HG02571 (cell line): ENCODE data around the gene LCOR.
"Not testable (repeated sequence)": the region's sequence is repeated elsewhere in the genome, so short reads cannot be mapped to it uniquely, and the experiment has no call there.

Source experiments
- ATAC-seq: cut with Tn5 transposase; IDR thresholded peaks from one replicate; pipeline ENCODE4 v1.9.1; 2021; ENCODE audit warnings: mild to moderate bottlenecking, moderate library complexity; ENCODE audit not compliant: unreplicated experiment

Gene LCOR

GRCh38 chr10:96924861-96925260 is 92.8 kb downstream of the LCOR start:
- ATAC-seq: no peak

GRCh38 chr10:96930469-96930868 is 98.4 kb downstream of the LCOR start:
- ATAC-seq: no peak

DNA sequence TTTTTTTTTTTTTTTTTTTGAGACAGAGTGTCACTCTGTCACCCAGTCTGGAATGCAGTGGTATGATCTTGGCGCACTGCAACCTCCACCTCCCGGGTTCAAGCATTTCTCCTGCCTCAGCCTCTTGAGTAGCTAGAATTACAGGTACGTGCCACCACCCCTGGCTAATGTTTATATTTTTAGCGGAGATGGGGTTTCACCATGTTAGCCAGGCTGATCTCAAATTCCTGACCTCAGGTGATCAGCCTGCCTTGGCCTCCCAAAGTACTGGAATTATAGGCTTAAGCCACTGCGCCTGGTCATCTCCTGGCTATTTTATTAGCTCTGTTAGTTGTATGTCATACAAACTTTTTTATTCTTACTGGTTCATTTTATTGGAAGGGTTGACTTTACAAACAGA is 103.0 kb downstream of the LCOR start:
- no peak for ATAC-seq

GRCh38 chr10:96935810-96936209 is 103.7 kb downstream of the LCOR start:
- no peak for ATAC-seq

DNA sequence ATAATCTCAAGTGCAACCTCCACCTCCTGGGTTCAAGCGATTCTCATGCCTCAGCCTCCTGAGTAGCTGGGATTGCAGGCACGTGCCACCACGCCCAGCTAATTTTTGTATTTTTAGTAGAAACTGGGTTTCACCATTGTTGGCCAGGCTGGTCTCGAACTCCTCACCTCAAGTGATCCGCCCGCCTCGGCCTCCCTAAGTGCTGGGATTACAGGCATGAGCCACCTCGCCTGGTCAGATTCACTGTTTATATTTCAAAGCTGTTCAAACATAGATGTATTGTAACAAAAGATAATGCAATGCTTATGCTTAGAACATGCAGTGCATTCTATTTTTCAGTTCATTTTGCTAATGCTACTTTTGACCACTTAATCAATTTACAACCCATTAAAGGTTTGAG is 111.1 kb downstream of the LCOR start:
- ATAC-seq: not testable (repeated sequence)

- no peak for ATAC-seq
These were observed 114.9 kb downstream of the LCOR start for GRCh38 chr10:96947036-96947435.

- no peak for ATAC-seq
These were observed 117.1 kb downstream of the LCOR start for GRCh38 chr10:96949039-96949683.

DNA sequence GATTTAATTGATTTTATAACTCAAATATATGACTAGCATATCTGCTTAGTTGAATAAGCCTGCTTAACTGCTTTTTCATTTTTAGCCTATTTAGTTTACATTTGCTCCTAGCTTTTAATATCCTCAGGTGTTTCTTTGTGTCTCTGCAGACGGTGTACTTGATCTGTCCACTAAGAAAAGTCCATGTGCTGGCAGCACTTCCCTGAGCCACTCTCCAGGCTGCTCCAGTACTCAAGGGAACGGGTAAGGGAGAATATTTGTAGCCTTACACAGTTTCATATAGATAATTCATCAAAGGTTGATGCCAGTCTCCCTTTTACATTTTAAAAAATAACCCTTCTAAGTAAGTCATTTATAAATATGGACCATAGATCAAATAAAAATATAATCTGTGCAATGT is 119.9 kb downstream of the LCOR start:
- ATAC-seq: no peak

DNA sequence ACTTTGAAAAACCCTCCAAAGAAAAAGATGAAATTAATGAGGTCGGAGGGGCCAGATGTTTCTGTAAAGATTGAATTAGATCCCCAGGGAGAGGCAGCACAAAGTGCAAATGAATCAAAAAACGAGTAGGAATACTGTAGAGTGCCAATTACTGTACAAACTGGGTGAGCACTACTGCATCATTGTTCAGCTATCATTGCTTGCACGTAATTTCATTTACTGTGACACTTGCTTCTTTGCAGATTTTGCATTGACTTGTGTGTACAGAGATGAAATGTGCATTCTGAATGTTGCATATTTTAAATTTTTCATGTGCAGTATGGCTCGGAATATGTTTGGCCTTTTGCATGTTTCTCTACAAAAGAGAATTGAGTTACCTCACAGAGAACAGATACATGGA is 123.7 kb downstream of the LCOR start:
- ATAC-seq: no peak

DNA sequence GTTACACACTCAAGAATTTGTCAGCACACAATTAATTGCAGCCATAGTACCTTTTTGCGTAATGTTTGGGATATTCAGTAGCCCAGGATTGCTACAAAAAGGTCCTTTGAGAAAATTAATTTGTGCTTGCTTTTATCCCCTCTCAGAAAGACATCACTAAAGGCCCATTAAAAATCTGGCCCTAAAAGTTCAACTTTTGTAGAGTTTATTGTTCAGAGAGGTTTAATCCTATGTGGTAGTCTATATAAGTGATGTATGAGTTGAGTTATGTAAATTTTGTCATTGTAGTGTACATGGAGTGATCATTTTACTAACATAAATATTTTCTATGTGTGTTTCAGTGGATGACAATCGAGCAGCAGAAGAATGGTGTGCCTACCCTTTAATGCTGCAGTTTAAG is 126.0 kb downstream of the LCOR start:
- no peak for ATAC-seq

GRCh38 chr10:96959733-96960132 is 127.6 kb downstream of the LCOR start:
- no peak for ATAC-seq

GRCh38 chr10:96960872-96961271 is 128.8 kb downstream of the LCOR start:
- ATAC-seq: no peak

- no peak for ATAC-seq
These were observed 132.0 kb downstream of the LCOR start for GRCh38 chr10:96964131-96964530.

GRCh38 chr10:96967847-96968246 is 135.7 kb downstream of the LCOR start:
- ATAC-seq: no peak

- no peak for ATAC-seq
These were observed 136.8 kb downstream of the LCOR start for GRCh38 chr10:96968682-96969423.

DNA sequence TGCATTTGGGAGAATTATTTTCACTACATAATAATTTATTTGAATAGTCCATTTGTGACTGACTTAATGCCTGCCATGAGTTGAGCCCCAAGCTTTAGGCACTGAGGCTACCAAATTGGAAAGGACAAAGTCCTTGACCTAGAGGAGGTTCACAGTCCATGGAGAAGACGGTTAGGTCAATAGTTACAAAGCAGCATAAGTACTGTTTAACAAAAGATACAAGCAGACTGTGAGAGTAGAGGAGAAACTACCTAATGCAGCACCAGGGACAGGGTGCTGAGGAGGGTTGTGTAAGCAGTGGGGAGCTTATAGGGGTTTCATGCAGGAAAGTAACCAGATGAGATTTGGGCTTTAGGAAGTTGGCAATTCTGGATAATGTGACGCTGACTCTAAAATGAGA is 139.2 kb downstream of the LCOR start:
- ATAC-seq: no peak

- ATAC-seq: no peak
These were observed 140.2 kb downstream of the LCOR start for GRCh38 chr10:96972264-96972663.

DNA sequence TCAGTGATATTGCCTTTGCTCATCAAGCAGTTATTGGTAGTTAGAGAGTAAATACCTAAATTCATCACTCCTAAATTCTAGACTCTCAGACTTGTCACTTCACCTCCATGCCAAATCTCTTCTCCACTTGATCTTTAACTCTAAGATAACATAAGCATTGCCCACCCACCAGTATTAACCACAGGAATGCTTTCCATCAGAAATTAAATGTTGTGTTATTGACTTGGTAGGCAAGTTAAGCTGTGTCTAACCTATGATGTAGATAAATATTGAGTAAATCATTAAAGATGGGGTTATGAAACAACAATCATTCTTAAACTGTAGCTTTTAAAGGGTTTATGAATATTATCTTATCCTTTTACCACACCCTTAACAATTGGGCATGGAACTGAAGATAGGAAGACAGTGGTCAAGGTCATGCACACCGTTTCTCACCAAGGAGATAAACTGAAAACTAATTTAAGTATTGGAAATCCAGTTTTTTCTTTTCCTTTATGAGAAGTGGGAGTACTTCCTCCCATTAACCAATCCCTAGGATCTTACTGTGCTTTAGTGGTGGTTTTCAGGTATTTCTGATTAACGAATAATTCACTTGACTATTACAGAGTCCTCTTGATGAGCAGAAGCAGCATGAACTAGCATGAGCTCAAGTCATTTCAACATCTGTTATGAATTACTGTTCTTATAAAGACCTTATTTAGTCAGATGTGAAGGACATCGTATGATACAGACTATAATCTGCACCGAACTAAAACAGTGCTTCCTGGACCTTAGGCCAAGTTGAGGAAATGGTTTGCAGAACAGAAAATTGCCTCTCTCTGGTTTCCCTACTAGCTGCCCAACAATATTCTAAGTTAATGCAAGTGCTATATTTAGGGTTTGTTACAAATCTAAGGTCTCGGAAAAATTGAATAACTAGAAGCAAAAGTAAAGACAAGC is 142.0 kb downstream of the LCOR start:
- ATAC-seq: no peak

DNA sequence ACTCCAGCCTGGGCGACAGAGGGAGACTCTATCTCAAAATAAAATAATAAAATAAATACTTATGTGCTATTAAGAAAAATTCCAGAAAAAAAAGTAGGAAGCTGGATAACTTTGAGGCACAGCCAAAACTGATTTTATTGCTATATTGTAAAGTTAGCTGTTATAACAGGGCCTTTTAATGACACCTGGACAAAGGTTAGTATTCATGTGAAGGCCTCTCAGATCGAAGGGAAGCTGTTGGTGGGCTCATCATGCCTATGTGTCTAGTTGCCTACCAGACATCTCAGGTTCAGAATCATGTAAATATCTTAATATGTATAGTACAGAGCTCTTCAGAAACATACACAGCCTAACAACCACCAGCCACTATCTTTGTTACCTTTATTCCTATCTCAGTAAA is 143.0 kb downstream of the LCOR start:
- ATAC-seq: no peak

GRCh38 chr10:96978621-96979154 is 146.6 kb downstream of the LCOR start:
- ATAC-seq: peak; percentile 77
